NCI-H1417 treated with DMSO at 0.1 percent for 48 hours (cell line): Measurements from ENCODE around the gene PDGFD.

ENCODE experiments used
- DNase-seq: peaks from one replicate; lab custom pipeline; 2025; lab: John Stamatoyannopoulos, UW

PDGFD gene

GRCh38 chr11:104145062-104145461, 18.9 kb downstream of the PDGFD start:
- no peak for DNase-seq

- no peak for DNase-seq
Observed at GRCh38 chr11:104142698-104143097, 21.2 kb downstream of the PDGFD start.

GRCh38 chr11:104136861-104137260, 27.1 kb downstream of the PDGFD start:
- no peak for DNase-seq

GRCh38 chr11:104134745-104135144, 29.2 kb downstream of the PDGFD start:
- no peak for DNase-seq

GRCh38 chr11:104130161-104130560, 33.8 kb downstream of the PDGFD start:
- DNase-seq = no peak

- no peak for DNase-seq
Observed at GRCh38 chr11:104129145-104129544, 34.8 kb downstream of the PDGFD start.

GRCh38 chr11:104127828-104128227, 36.1 kb downstream of the PDGFD start:
- DNase-seq = no peak

- DNase-seq = no peak
Observed at GRCh38 chr11:104126464-104126863, 37.5 kb downstream of the PDGFD start.

GRCh38 chr11:104124979-104125378, 39.0 kb downstream of the PDGFD start:
- DNase-seq = no peak

GRCh38 chr11:104122836-104123235, 41.1 kb downstream of the PDGFD start:
- DNase-seq = no peak

GRCh38 chr11:104122011-104122635, 41.8 kb downstream of the PDGFD start:
- DNase-seq = no peak

- no peak for DNase-seq
Observed at GRCh38 chr11:104120493-104121137, 43.3 kb downstream of the PDGFD start.

- no peak for DNase-seq
Observed at GRCh38 chr11:104118105-104118744, 45.7 kb downstream of the PDGFD start.

GRCh38 chr11:104113541-104113940, 50.4 kb downstream of the PDGFD start:
- DNase-seq = no peak

GRCh38 chr11:104106136-104106754, 57.7 kb downstream of the PDGFD start:
- DNase-seq = no peak

GRCh38 chr11:104105155-104105554, 58.8 kb downstream of the PDGFD start:
- DNase-seq = no peak

GRCh38 chr11:104104664-104105063, 59.3 kb downstream of the PDGFD start:
- DNase-seq = no peak

- DNase-seq = no peak
Observed at GRCh38 chr11:104104201-104104600, 59.7 kb downstream of the PDGFD start.

GRCh38 chr11:104098555-104098954, 65.4 kb downstream of the PDGFD start:
- DNase-seq = no peak

GRCh38 chr11:104098132-104098531, 65.8 kb downstream of the PDGFD start:
- no peak for DNase-seq

- DNase-seq = no peak
Observed at GRCh38 chr11:104096900-104097299, 67.0 kb downstream of the PDGFD start.

GRCh38 chr11:104095791-104096190, 68.2 kb downstream of the PDGFD start:
- no peak for DNase-seq

GRCh38 chr11:104094576-104094975, 69.4 kb downstream of the PDGFD start:
- no peak for DNase-seq
